DMS53 (cell line): ENCODE data around the gene HMGCR.

Experiments
- DNase-seq: peaks from one replicate; lab custom pipeline; 2025; lab: John Stamatoyannopoulos, UW

The HMGCR gene

DNA sequence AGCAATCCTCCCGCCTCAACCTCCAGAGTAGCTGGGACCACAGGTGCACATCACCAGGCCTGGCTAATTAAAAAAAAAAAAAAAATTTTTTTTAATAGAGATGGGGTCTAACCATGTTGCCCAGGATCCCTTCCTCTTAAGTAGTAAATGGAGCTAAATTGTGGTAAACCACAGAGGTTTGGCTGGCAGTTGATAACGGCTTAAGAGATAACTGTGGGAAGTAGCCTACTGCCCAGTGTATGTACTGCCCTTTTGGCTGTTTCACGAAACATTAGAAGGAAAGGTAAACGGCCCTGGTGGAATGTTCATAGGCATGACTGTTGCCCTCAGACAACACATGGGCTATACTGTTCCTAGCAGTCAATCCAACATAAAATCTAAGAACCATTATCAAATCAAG is 44.4 kb downstream of the HMGCR start:
- DNase-seq: no peak

DNA sequence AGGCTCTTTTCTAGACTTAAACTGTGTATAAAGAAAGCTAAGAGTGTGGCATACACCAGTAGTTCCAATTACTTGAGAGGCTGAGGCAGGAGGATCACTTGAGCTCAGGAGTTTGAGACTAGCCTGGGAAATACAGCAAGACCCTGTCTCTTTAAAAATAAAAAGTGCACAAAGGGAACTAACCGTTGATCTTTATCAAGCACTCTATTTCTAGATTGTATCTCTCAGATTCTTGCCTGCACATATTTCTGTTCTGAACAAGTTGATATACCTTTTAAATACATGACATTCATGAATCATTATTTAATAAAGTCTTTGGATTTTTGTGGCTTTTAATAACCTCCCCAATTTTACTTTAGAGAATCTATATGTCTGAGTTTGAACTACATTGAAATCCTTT is 47.2 kb downstream of the HMGCR start:
- DNase-seq: no peak

DNA sequence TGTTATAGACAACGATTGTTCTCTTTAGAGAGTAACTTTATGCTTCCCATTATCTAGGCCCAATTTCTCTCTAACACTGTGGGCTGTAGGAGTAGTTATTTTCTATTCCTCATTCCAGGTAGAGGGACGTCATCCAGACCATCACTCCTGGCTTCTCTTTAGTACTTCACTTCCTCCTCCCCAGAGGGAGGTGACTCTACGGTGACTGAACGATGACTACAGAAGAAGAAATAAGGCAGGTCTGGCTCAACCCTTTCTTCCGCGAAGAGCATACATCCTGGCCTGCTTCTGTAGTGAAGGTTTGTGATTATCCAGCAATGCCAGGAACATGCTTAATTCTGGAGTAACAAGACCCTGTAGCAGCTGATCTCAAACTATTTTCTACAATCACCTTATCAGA is 50.8 kb downstream of the HMGCR start:
- DNase-seq: no peak

DNA sequence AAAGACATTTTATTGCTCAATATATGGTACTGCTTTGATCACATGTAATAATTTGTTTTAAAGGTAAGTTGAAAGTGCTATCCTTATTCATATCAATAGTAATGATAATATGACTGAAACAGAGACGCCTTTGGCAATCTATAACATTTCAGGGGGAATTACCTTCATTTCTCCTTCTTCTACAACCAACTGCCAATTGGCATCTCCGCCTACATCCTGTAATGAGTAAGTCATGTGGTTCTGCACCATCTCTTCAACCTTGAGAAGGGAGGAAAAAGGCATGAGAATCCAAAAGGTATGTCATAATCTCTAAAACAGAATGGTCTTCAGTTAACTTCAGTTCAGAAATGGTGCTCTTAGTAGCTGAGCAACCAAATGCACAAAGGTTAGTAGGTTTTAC is 52.4 kb downstream of the HMGCR start:
- DNase-seq: no peak

DNA sequence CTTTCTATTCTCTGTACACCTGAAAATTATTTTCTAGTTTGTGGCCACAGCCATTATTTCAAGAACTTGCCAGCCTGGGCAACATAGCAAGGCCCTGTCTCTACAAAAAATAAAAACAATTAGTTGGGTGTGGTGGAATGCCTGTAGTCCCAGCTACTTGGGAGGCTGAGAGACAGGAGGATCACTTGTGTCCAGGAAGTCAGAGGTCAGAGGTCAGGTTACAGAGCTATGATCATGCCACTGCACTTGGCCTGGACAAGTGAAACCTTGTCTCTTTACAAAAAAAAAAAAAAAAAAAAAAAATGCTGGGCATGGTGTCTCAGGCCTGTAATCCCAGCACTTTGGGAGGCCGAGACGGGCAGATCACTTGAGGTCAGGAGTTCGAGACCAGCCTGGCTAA is 58.3 kb downstream of the HMGCR start:
- DNase-seq: no peak

DNA sequence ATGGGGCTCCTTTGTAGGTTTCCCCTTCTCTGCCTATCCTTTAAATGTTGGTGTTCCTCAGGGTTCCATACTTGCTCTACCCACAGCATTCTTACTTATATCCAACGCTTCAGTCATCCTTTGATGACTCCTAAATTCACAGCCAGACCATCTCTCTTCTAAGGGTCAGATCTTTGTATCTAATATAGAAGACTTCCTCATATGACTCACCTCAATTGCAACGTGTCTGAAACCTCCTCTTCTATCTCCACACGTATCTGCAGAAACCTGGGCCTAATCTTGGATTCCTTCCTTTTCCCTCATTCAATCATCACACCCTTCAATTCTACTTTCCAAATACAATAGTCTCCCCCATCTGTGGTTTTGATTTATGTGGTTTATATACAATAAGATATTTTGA is 68.3 kb downstream of the HMGCR start:
- peak; percentile 62 for DNase-seq
